LoVo (cell line): ENCODE results near the gene UVSSA.

ENCODE experiments used
- DNase-seq: peaks from one replicate; pipeline ENCODE4 v3.0.0-alpha.2; 2016; ENCODE audit warnings: low spot score

Gene UVSSA

GRCh38 chr4:1346781-1347409, at the start of gene UVSSA:
UVSSA (plus strand) TSS chr4:1347208; CDS start chr4:1348092, 884 bp downstream.
- DNase-seq, result peak; percentile 99

- no peak for DNase-seq
Measured at GRCh38 chr4:1297456-1298325, 49.3 kb upstream of the UVSSA start.

GRCh38 chr4:1298461-1298860, 48.5 kb upstream of the UVSSA start:
- DNase-seq, result no peak

- no peak for DNase-seq
Measured at GRCh38 chr4:1299301-1299860, 47.6 kb upstream of the UVSSA start.

GRCh38 chr4:1300466-1301455, 46.2 kb upstream of the UVSSA start:
- no peak for DNase-seq

GRCh38 chr4:1302159-1302558, 44.8 kb upstream of the UVSSA start:
- DNase-seq, result no peak

- peak; percentile 45 for DNase-seq
Measured at GRCh38 chr4:1305261-1305711, 41.7 kb upstream of the UVSSA start.

- peak; percentile 72 for DNase-seq
Measured at GRCh38 chr4:1305781-1306455, 41.1 kb upstream of the UVSSA start.

- no peak for DNase-seq
Measured at GRCh38 chr4:1307951-1308735, 38.9 kb upstream of the UVSSA start.

- no peak for DNase-seq
Measured at GRCh38 chr4:1309261-1310010, 37.6 kb upstream of the UVSSA start.

GRCh38 chr4:1310031-1310795, 36.8 kb upstream of the UVSSA start:
- no peak for DNase-seq

- DNase-seq, result no peak
Measured at GRCh38 chr4:1310796-1311631, 36.0 kb upstream of the UVSSA start.

- DNase-seq, result no peak
Measured at GRCh38 chr4:1312821-1313640, 34.0 kb upstream of the UVSSA start.

- DNase-seq, result no peak
Measured at GRCh38 chr4:1315306-1315705, 31.7 kb upstream of the UVSSA start.

GRCh38 chr4:1315836-1316536, 31.0 kb upstream of the UVSSA start:
- DNase-seq, result no peak

GRCh38 chr4:1316537-1317168, 30.4 kb upstream of the UVSSA start:
- DNase-seq, result no peak
